HG03520 (cell line): ENCODE data around the gene AFAP1L1.
"Not testable (repeated sequence)": the region's sequence is repeated elsewhere in the genome, so short reads cannot be mapped to it uniquely, and the experiment has no call there.

Source experiments
- ATAC-seq: cut with Tn5 transposase; IDR thresholded peaks from one replicate; pipeline ENCODE4 v1.9.1; 2021; ENCODE audit warnings: mild to moderate bottlenecking, moderate library complexity; ENCODE audit not compliant: unreplicated experiment

The AFAP1L1 gene

DNA sequence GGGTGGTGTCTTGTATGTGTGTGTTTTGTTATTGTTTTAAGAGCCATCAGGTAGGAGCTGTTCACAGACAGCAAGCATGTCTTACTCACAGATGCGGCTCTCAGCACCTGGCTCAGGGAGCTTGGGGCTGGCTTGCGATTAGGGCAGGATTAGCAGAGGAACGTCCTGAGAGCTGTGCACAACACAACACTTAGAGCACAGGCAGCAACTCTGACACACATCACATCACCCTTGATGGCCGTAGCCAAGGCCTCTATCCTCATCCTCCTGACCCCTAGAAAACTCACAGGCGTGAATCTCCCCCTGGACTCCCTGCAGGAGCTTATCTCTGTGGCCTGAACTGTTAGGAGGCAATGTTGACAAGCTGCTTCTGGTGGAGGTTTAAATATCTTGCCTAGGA, 114.5 kb downstream of the AFAP1L1 start:
- ATAC-seq, result no peak

DNA sequence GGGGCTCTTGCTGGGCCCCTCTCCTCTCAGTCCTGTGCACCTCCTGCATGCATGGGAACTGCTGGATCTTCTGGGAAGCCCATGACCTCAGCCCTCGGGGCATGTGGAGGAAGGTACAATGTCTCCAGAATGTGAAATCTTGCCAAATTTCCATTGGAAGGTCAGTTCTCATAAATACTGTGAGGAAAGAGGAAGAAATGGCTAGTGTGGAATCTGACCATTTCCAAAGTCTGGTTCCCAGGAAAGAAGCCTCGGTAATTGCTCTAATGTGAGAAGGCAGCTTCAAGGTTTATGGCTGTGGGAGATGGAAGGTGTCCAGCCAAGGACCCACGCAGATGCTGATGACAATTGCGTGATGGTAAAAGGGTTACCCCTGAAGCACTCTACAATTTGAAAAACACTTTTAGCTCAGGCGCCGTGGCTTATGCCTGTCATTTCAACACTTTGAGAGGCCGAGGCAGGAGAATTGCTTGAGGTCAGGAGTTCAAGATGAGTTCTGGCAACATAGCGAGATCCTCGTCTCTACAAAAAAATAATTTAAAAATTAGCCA, 115.5 kb downstream of the AFAP1L1 start:
- ATAC-seq, result no peak

DNA sequence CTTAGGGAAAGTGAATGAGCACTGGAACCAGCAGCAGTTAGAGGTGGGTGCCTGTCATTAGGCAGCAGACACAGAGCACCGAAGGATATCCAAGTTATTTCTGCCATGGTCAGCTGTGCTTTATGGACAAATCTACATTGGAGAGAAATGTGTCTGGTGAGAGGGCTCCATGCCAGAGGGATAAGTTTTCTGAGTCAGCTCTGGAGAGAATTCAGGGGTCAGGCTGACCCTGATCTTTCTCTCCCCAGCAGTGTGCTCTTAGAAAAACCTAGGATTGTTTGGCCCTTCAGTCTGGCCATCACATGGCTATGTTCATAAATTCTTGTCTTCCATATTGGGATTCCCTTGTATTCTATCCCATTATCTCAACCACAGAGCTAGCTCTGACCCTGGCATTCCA, 116.3 kb downstream of the AFAP1L1 start:
- no peak for ATAC-seq

DNA sequence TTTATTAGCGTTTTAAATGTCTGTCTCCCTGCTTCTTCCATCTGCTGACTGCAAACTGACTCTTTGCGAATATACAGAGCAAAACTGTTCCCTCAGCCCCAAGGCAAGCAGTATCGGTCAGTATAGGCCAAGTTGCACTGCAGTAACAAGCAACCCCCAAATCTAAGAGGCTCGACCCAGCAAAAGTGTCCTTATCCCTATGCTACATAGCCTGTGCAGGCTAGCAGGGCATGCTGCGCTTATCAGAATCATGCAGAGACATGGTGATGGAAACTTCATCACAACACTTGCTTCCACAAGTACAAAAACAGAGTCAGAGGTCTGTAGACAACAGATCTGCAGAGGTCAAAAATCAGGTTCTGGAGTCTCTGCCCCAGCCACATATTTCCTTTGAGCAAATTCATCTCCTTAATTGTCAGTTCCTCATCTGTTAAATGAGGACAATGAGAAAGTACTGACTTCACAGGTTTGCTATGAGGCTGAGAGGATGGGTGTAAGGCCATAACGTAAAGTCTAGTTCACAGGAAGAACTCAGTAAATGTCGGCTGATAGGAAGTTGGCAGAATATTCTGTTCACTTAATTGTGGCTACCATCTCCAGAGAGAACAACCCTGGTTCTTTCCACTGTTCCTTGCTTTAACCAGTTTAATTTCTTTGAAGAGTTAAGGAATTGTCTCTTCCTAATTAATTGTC, 117.0 kb downstream of the AFAP1L1 start:
- no peak for ATAC-seq

DNA sequence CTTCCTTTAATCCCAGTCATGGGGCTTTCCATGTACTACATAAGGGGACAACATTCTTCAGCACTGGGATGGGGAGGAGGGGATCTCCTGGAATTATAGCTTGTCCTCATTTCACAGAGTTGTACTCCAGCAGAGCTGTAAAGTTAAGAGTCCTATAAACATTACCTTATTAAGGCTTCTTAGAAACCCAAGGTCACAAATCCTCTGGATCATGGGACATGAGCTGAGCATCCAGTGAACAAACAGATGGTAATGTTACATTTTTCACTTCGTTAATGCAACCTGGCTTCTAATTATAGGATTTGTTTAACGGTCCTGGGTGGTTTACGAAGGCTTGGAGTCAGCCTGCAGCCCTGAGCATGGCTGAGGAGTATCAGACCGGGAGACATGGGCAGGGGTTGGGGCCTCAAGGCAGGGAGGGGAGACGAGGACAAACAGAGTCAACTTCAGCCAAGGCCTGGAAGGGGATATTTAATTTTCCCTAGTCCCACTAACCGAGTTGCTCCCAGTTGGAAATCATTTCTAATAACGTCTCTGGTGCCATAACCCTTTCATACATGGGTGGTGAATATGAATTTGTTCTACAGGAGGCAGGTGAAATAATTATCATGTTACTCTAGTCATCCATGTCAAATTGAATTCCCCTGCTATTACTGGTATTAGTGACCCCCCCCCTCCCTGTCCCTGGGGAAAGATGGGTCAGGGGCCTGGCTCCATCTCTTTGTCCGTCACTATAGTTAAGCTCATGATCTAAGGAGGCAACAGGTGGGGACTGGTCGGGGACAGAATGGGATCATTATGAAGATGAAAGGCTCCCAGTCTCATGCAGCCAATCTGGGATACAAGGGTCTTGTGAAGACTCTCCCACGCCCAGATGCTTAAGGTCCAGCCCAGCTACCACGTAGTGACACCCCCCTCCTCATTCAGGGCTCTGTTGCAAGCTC, 118.2 kb downstream of the AFAP1L1 start:
- ATAC-seq, result no peak

DNA sequence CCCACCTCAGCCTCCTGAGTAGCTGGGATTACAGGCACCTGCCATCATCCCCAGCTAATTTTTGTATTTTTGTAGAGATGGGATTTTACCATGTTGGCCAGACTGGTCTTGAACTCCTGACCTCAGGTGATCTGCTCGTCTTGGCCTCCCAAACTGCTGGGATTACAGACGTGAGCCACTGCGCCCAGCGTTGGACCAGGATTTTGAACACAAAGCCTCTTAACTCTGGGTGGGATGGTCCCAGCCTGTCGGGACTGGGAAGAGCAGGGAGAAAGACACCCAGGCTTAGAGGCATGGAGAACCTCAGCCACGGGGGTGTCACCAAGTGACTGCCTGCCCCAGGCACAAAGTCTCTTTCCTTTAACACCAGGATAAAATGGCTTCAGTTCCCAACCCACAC, 119.4 kb downstream of the AFAP1L1 start:
- not testable (repeated sequence) for ATAC-seq
